GM19468 (cell line): ENCODE measurements around the gene PGM5.

Experiments used
- ATAC-seq: cut with Tn5 transposase; IDR thresholded peaks from one replicate; pipeline ENCODE4 v1.9.1; 2021; ENCODE audit warnings: mild to moderate bottlenecking, moderate library complexity, moderate number of reproducible peaks; ENCODE audit not compliant: unreplicated experiment; ENCODE audit errors: extremely low read depth

Gene PGM5

GRCh38 chr9:68492806-68493205, 136.4 kb downstream of the PGM5 start:
- ATAC-seq, result no peak

GRCh38 chr9:68493541-68493940, 137.1 kb downstream of the PGM5 start:
- no peak for ATAC-seq

GRCh38 chr9:68493958-68494577, 137.7 kb downstream of the PGM5 start:
- no peak for ATAC-seq

- ATAC-seq, result no peak
These were observed 138.8 kb downstream of the PGM5 start for GRCh38 chr9:68495247-68495646.

GRCh38 chr9:68496356-68496755, 139.9 kb downstream of the PGM5 start:
- ATAC-seq, result no peak

GRCh38 chr9:68497629-68498028, 141.2 kb downstream of the PGM5 start:
- no peak for ATAC-seq

GRCh38 chr9:68498816-68499215, 142.4 kb downstream of the PGM5 start:
- no peak for ATAC-seq

- no peak for ATAC-seq
These were observed 144.3 kb downstream of the PGM5 start for GRCh38 chr9:68500457-68501381.

GRCh38 chr9:68502279-68502678, 145.9 kb downstream of the PGM5 start:
- no peak for ATAC-seq

GRCh38 chr9:68505681-68506409, 149.4 kb downstream of the PGM5 start:
- no peak for ATAC-seq

GRCh38 chr9:68506551-68506950, 150.1 kb downstream of the PGM5 start:
- ATAC-seq, result no peak

- ATAC-seq, result no peak
These were observed 150.9 kb downstream of the PGM5 start for GRCh38 chr9:68507130-68507805.

GRCh38 chr9:68507806-68508145, 151.4 kb downstream of the PGM5 start:
- ATAC-seq, result no peak

- ATAC-seq, result no peak
These were observed 152.1 kb downstream of the PGM5 start for GRCh38 chr9:68508547-68508946.

- no peak for ATAC-seq
These were observed 153.3 kb downstream of the PGM5 start for GRCh38 chr9:68509689-68510088.

- ATAC-seq, result no peak
These were observed 157.0 kb downstream of the PGM5 start for GRCh38 chr9:68513385-68513784.

- no peak for ATAC-seq
These were observed 157.6 kb downstream of the PGM5 start for GRCh38 chr9:68513981-68514380.

- ATAC-seq, result no peak
These were observed 159.1 kb downstream of the PGM5 start for GRCh38 chr9:68515326-68516017.

GRCh38 chr9:68522131-68522530, 165.7 kb downstream of the PGM5 start:
- ATAC-seq, result no peak

- no peak for ATAC-seq
These were observed 166.5 kb downstream of the PGM5 start for GRCh38 chr9:68522954-68523353.
